HepG2 (cell line): Measurements from ENCODE around the gene MUSK. TPM values are rescaled to one million over a fixed set of nuclear protein-coding genes. Genes with fewer than 3 reads are reported as not detected.

Source experiments
- ATAC-seq: fragments of 200-7000 bp; cut with Tn5 transposase; 3 replicates; pipeline ENCODE4 v1.9.1; 2020; ENCODE audit warnings: mild to moderate bottlenecking, moderate library complexity
- BruUV-seq: library from RNA; stranded (reverse); fragments of 400-500 nt; replicated peaks from 2 replicates; lab custom pipeline; 2021; lab: Mats Ljungman, UMichigan
- CTCF ChIA-PET: fragments of 300-600 bp; formaldehyde crosslinking; extraction: SDS; loops from one replicate; lab custom pipeline; 2021; ENCODE audit warnings: low total read pairs, inconsistent platforms, low intra/inter-chr PET ratio; lab: Yijun Ruan, JAX
- POLR2A ChIA-PET: fragments of 350-600 bp; sonication (Branson Sonifier 250); formaldehyde crosslinking; loops from one replicate; lab custom pipeline; 2020; ENCODE audit warnings: antibody characterized with exemption, inconsistent platforms; lab: Yijun Ruan, JAX
- DNase-seq: peaks from one replicate; pipeline ENCODE4 v3.0.0-alpha.2; 2015; ENCODE audit warnings: low spot score
- FAIRE-seq: peaks from 3 replicates; lab custom pipeline; 2011; peaks lifted over from hg19 to GRCh38; lab: Jason Lieb, UNC
- H2AFZ ChIP-seq: one replicate; pipeline ENCODE4 v1.6.1; 2011; ENCODE audit warnings: low read length, inconsistent platforms
- H3K27ac ChIP-seq: fragments of 300-600 bp; 3 replicates; pipeline ENCODE4 v1.8.0; 2011; ENCODE audit warnings: mixed run types, mild to moderate bottlenecking, mixed read lengths, low read length, inconsistent platforms; ENCODE audit not compliant: insufficient read depth; ENCODE audit errors: extremely low read length
- H3K27me3 ChIP-seq, 2 experiments: fragments of 200-600 bp in 1 of 2; 2 replicates in 1 of 2; 3 replicates in 1 of 2; pipeline versions ENCODE4 v1.6.0 to v1.8.0; 2011; ENCODE audit warnings: low read length in 2 of 2, mild to moderate bottlenecking in 2 of 2, moderate library complexity in 2 of 2, inconsistent platforms in 1 of 2; ENCODE audit not compliant: insufficient read depth in 2 of 2, control insufficient read depth in 1 of 2
- H3K36me3 ChIP-seq, 2 experiments: fragments of 200-600 bp in 1 of 2; replicated peaks in 1 of 2; 2 replicates in 1 of 2; 3 replicates in 1 of 2; pipeline versions ENCODE4 v1.5.1 to v1.8.0; 2011; ENCODE audit warnings: low read length in 2 of 2, inconsistent platforms in 1 of 2; ENCODE audit not compliant: insufficient read depth in 2 of 2, control insufficient read depth in 1 of 2
- H3K4me1 ChIP-seq: 2 replicates; pipeline ENCODE4 v1.5.1; 2012; ENCODE audit warnings: low read length, inconsistent platforms; ENCODE audit not compliant: insufficient read depth
- H3K4me2 ChIP-seq: 2 replicates; pipeline ENCODE4 v1.6.0; 2011; ENCODE audit warnings: low read depth, low read length, inconsistent platforms
- H3K4me3 ChIP-seq, 3 experiments: fragments of 200-600 bp in 1 of 3; sonication (generic), shearing (Covaris generic) in 1 of 3; replicated peaks in 1 of 3; 2 replicates each; pipeline ENCODE4 v1.5.1; 2011 to 2016; ENCODE audit warnings: low read length in 3 of 3, inconsistent platforms in 2 of 3, low read depth in 2 of 3, mild to moderate bottlenecking in 2 of 3, control low read depth in 1 of 3, mixed read lengths in 1 of 3; ENCODE audit not compliant: insufficient read depth in 1 of 3
- H3K79me2 ChIP-seq: one replicate; pipeline ENCODE4 v1.6.1; 2011; ENCODE audit warnings: low read length, inconsistent platforms; ENCODE audit not compliant: insufficient read depth
- H3K9ac ChIP-seq: 2 replicates; pipeline ENCODE4 v1.6.0; 2011; ENCODE audit warnings: mild to moderate bottlenecking, low read depth, low read length, inconsistent platforms; ENCODE audit not compliant: insufficient read depth
- H3K9me3 ChIP-seq: 2 replicates; pipeline ENCODE4 v1.5.1; 2012; ENCODE audit warnings: mild to moderate bottlenecking, low read length
- H4K20me1 ChIP-seq: 2 replicates; pipeline ENCODE4 v1.6.0; 2011; ENCODE audit warnings: inconsistent platforms, mild to moderate bottlenecking, low read length, moderate library complexity; ENCODE audit not compliant: insufficient read depth
- GRHL1 ChIP-seq: sonication (generic); formaldehyde crosslinking; conservative IDR thresholded peaks from 2 replicates; pipeline ENCODE4 v1.8.0; 2022; ENCODE audit warnings: missing genetic modification reagents
- HMG20A ChIP-seq: IDR thresholded peaks from 2 replicates; pipeline ENCODE4 v1.6.1; 2016; ENCODE audit warnings: borderline replicate concordance
- MAFF ChIP-seq: IDR thresholded peaks from 2 replicates; pipeline ENCODE4 v1.6.1; 2011; ENCODE audit warnings: low read depth, low read length, improper control_type of control experiment
- MAFK ChIP-seq, 2 experiments: IDR thresholded peaks in 1 of 2; conservative IDR thresholded peaks in 1 of 2; 2 replicates each; pipeline ENCODE4 v1.6.1; 2011; ENCODE audit warnings: improper control_type of control experiment in 2 of 2, low read length in 2 of 2
- PHB2 ChIP-seq: fragments of 450-650 bp; IDR thresholded peaks from 2 replicates; pipeline ENCODE4 v1.6.1; 2018; ENCODE audit not compliant: partially characterized antibody
- PRPF4 ChIP-seq: fragments of 200-400 bp; formaldehyde crosslinking; IDR thresholded peaks from 2 replicates; pipeline ENCODE4 v1.6.1; 2016; ENCODE audit warnings: low read length, low read depth; ENCODE audit not compliant: poor library complexity, severe bottlenecking
- SRY ChIP-seq: sonication (generic); formaldehyde crosslinking; IDR thresholded peaks from 2 replicates; pipeline ENCODE4 v1.8.0; 2022; ENCODE audit warnings: mild to moderate bottlenecking, missing genetic modification reagents
- TAF15 ChIP-seq: fragments of 200-400 bp; formaldehyde crosslinking; IDR thresholded peaks from one replicate; pipeline ENCODE4 v1.6.1; 2018; ENCODE audit warnings: mild to moderate bottlenecking, low read depth, low read length; ENCODE audit not compliant: poor library complexity, severe bottlenecking
- ZFP36L1 ChIP-seq: sonication (generic); formaldehyde crosslinking; IDR thresholded peaks from 2 replicates; pipeline ENCODE4 v1.8.0; 2022; ENCODE audit warnings: mild to moderate bottlenecking, missing genetic modification reagents, moderate library complexity
- ZNF10 ChIP-seq: sonication (generic); formaldehyde crosslinking; IDR thresholded peaks from 2 replicates; pipeline ENCODE4 v1.4.0; 2020; ENCODE audit warnings: mild to moderate bottlenecking, low read depth, missing genetic modification reagents, borderline replicate concordance
- ZNF234 ChIP-seq: sonication (generic); formaldehyde crosslinking; conservative IDR thresholded peaks from 2 replicates; pipeline ENCODE4 v1.5.1; 2020; ENCODE audit warnings: mild to moderate bottlenecking, missing genetic modification reagents
- ZNF598 ChIP-seq: sonication (generic); formaldehyde crosslinking; IDR thresholded peaks from 2 replicates; pipeline ENCODE4 v1.5.1; 2020; ENCODE audit warnings: mild to moderate bottlenecking, missing genetic modification reagents, borderline replicate concordance
- ZNF761 ChIP-seq: sonication (generic); formaldehyde crosslinking; conservative IDR thresholded peaks from 2 replicates; pipeline ENCODE4 v1.4.0; 2020; ENCODE audit warnings: mild to moderate bottlenecking, missing genetic modification reagents
- WGBS: methylation state at CpG from one replicate; pipeline ENCODE4 v1.1.6; 2017; ENCODE audit warnings: low lambda C conversion rate; 5-methylcytosine and 5-hydroxymethylcytosine counted together
- in situ Hi-C: cut with HindIII; loops from 2 replicates; pipeline ENCODE4 v1.10.0; 2017; ENCODE audit warnings: low pct_unique_long_range_greater_than_20kb; ENCODE audit not compliant: extremely low pct_ligation_motif_present
- intact Hi-C: fragments of 100-400 bp; cut with micrococcal nuclease; formaldehyde crosslinking; loops from one replicate; pipeline ENCODE4 v1.10.0; 2022; ENCODE audit not compliant: unreplicated experiment
- polyA plus RNA-seq, 8 experiments: library from polyadenylated mRNA; depleted of rRNA in 3 of 8; stranded (reverse) in 7 of 8; unstranded in 1 of 8; fragments of >200 nt; fragmentation: Illumina TruSeq in 4 of 8; extraction: Trizol in 4 of 8; gene quantifications; 2 replicates each; pipeline versions ENCODE4 v1.2.1 to v1.2.3, GENCODE V29; 2011 to 2016; ENCODE audit warnings: low read depth in 4 of 8, missing spikeins in 1 of 8, mixed read lengths in 1 of 8; ENCODE audit not compliant: insufficient read depth in 1 of 8
- total RNA-seq, 5 experiments: library from RNA; depleted of rRNA; stranded (reverse); fragments of >200 nt; fragmentation: Illumina TruSeq; extraction: Trizol; gene quantifications; 2 replicates each; pipeline ENCODE4 v1.2.3, GENCODE V29; 2016; ENCODE audit warnings: low read depth in 1 of 5

MUSK gene
- total and polyA plus RNA-seq, 2 of the 13 experiments (the other 11 are each of a cell fraction or from before 2014, with no cell fraction given), result not detected

DNA sequence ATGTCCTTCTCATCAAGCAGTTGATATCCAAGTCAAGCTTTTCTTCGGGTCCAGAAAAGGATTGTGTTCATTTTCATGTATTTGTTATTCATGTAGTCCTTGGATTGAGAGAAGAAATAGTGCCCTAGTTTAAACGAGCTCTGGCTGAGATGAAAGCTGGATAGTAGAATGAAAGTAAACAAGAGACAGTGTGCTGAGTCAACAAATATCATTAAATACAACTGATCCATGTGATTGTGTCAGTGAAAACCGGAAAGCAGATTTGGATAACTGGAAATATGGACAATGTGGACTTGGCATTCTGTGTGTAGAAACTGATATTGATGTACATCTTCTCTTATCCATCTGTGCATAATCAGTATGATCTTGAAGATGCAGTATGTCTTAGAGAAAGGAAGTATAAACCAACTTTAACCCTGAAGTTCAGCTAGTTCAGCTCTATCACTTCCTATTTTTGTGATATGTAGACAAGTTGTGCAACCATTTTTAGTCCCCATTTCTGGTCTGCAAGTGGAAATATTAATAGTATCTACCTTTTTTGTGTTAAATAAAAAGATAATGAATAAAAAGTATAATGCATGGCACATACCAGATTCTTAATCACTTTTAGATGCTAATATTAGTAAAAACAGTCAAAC, 4.4 kb downstream of the MUSK start:
- Histone ChIP-seq H2AFZ (no peak overlapping the region), H3K36me3 (no peaks in the 10 kb centered on the region), H3K4me2 (no peak overlapping the region), H3K9ac (no peak overlapping the region), H3K4me3 (no peak overlapping the region), H3K27ac (no peak overlapping the region), H3K9me3 (no peaks in the 10 kb centered on the region), H3K27me3 (no peaks in the 10 kb centered on the region), H3K4me1 (no peaks in the 10 kb centered on the region), H3K79me2 (no peaks in the 10 kb centered on the region), H4K20me1 (no peaks in the 10 kb centered on the region)
- ATAC-seq (no peak), DNase-seq (no peak), FAIRE-seq (no peak)
- ChIA-PET POLR2A (no interaction called here), CTCF (no interaction called here)
- BruUV-seq, result no TSS peak
- intact Hi-C loops, result no loop called here
- WGBS, result 0% methylated on average over 3 of the region's 3 CpGs
- in situ Hi-C loops, result no loop called here
- TF ChIP-seq MAFF, result peak; percentile 89
- no peak for TF ChIP-seq PRPF4
- TF ChIP-seq MAFK (conservative IDR thresholded peaks at IDR 0.05 in 1 of 2, IDR thresholded peaks at IDR 0.05 in 1 of 2; ENCODE audit: low read length in 2 of 2), result peak; percentile 88 to 91
- TF ChIP-seq GRHL1 (CRISPR knock-in tag), result no peak

DNA sequence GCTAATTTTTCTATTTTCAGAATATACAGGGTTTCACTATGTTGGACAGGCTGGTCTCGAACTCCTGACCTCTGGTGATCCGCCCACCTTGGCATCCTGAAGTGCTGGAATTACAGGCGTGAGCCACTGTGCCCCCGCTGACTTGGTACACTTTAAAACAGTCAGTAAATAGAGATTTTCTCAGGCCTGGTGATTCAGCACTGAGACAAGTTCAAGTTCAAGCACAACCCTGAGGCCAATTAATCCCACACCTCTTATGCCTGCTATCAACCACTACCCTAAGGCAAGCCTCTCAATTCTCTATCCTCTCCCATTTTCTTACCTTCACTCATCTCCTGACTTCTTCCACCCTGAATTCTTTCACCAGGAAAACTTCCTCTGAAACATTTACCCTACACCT, 18.9 kb downstream of the MUSK start:
- H4K20me1 ChIP-seq, result no peaks in the 10 kb centered on the region
- no peak overlapping the region for H2AFZ ChIP-seq
- ChIA-PET CTCF (no interaction called here), POLR2A (no interaction called here)
- no TSS peak for BruUV-seq
- TF ChIP-seq TAF15 (no peak), ZNF10 (CRISPR knock-in tag) (no peak), ZNF761 (CRISPR knock-in tag) (no peak), SRY (no peak), PHB2 (no peak), ZFP36L1 (CRISPR knock-in tag) (no peak), ZNF234 (CRISPR knock-in tag) (no peak), HMG20A (no peak), ZNF598 (CRISPR knock-in tag) (no peak)
- in situ Hi-C loops, result no loop called here
- intact Hi-C loops, result no loop called here
- H3K27ac ChIP-seq, result no peak overlapping the region
- DNase-seq (no peak), FAIRE-seq (no peak), ATAC-seq (no peak)
- H3K27me3 ChIP-seq, result no peaks in the 10 kb centered on the region
- H3K79me2 ChIP-seq, result no peaks in the 10 kb centered on the region
- H3K9me3 ChIP-seq, result no peaks in the 10 kb centered on the region
- no peak overlapping the region for H3K4me2 ChIP-seq
- no peaks in the 10 kb centered on the region for H3K4me1 ChIP-seq
- no peak overlapping the region for H3K4me3 ChIP-seq
- H3K36me3 ChIP-seq, result no peaks in the 10 kb centered on the region
- no peak overlapping the region for H3K9ac ChIP-seq
- 0% methylated on average over 4 of the region's 4 CpGs for WGBS
